Endothelial cell of umbilical vein (primary cell): Measurements from ENCODE around the gene ARMS2. TPM values are rescaled to one million over a fixed set of nuclear protein-coding genes. Genes with fewer than 3 reads are reported as not detected.
A peak's percentile ranks its signal among the peaks of the same experiment; 100 is the strongest.

Experiments used
- BruUV-seq: library from RNA; stranded (reverse); fragments of 400-500 nt; replicated peaks from 2 replicates; lab custom pipeline; 2021; lab: Mats Ljungman, UMichigan
- CTCF ChIA-PET: fragments of 300-600, 350-600 bp; sonication (Branson Sonifier 250); formaldehyde crosslinking; loops from one replicate; lab custom pipeline; 2021; ENCODE audit warnings: antibody characterized with exemption, inconsistent platforms; lab: Charles Lee
- POLR2A ChIA-PET: fragments of 300-600, 350-600 bp; sonication (Branson Sonifier 250); formaldehyde crosslinking; loops from one replicate; lab custom pipeline; 2021; ENCODE audit warnings: antibody characterized with exemption, inconsistent platforms; lab: Charles Lee
- DNase-seq: peaks from one replicate; pipeline ENCODE4 v3.0.0-alpha.2; 2011; ENCODE audit warnings: low read depth, low spot score
- FAIRE-seq: peaks from 2 replicates; lab custom pipeline; 2011; peaks lifted over from hg19 to GRCh38; lab: Jason Lieb, UNC
- H2AFZ ChIP-seq: 2 replicates; pipeline ENCODE4 v1.6.0; 2012; ENCODE audit warnings: low read depth, low read length, control low read depth, inconsistent platforms
- H3K27ac ChIP-seq: 2 replicates; pipeline ENCODE4 v1.5.1; 2011; ENCODE audit warnings: low read depth, mild to moderate bottlenecking, control low read depth, low read length, moderate library complexity; ENCODE audit not compliant: insufficient read depth
- H3K27me3 ChIP-seq, 2 experiments: 2 replicates each; pipeline versions ENCODE4 v1.6.0 to v1.6.1; 2011; ENCODE audit warnings: low read length in 2 of 2, mixed read lengths in 1 of 2; ENCODE audit not compliant: control insufficient read depth in 2 of 2, insufficient read depth in 2 of 2
- H3K36me3 ChIP-seq, 2 experiments: 2 replicates in 1 of 2; 3 replicates in 1 of 2; pipeline ENCODE4 v1.5.1; 2011; ENCODE audit warnings: low read length in 2 of 2, mild to moderate bottlenecking in 1 of 2, moderate library complexity in 1 of 2; ENCODE audit not compliant: control insufficient read depth in 2 of 2, insufficient read depth in 2 of 2; ENCODE audit errors: extremely low read depth in 1 of 2
- H3K4me1 ChIP-seq: 3 replicates; pipeline ENCODE4 v1.5.1; 2011; ENCODE audit warnings: mild to moderate bottlenecking, low read length; ENCODE audit not compliant: control insufficient read depth, insufficient read depth; ENCODE audit errors: extremely low read depth
- H3K4me2 ChIP-seq: 2 replicates; pipeline ENCODE4 v1.6.1; 2011; ENCODE audit warnings: low read length, control low read depth, mixed read lengths; ENCODE audit not compliant: insufficient read depth
- H3K4me3 ChIP-seq, 3 experiments: fragments of 200-600 bp in 1 of 3; sonication (generic), shearing (Covaris generic) in 1 of 3; replicated peaks in 1 of 3; 2 replicates each; pipeline ENCODE4 v1.5.1; 2011 to 2016; ENCODE audit warnings: control low read depth in 3 of 3, low read length in 3 of 3, mild to moderate bottlenecking in 2 of 3, inconsistent platforms in 1 of 3, low read depth in 1 of 3, moderate library complexity in 1 of 3; ENCODE audit not compliant: insufficient read depth in 1 of 3
- H3K79me2 ChIP-seq: 2 replicates; pipeline ENCODE4 v1.6.0; 2012; ENCODE audit warnings: low read length, inconsistent platforms; ENCODE audit not compliant: control insufficient read depth, insufficient read depth
- H3K9ac ChIP-seq: replicated peaks from 2 replicates; pipeline ENCODE3; 2011; ENCODE audit warnings: low read length, control low read depth; ENCODE audit not compliant: insufficient read depth; ENCODE audit errors: extremely low read depth
- H3K9me1 ChIP-seq: replicated peaks from 3 replicates; pipeline ENCODE4 v1.6.0; 2011; ENCODE audit warnings: mild to moderate bottlenecking, low read length; ENCODE audit not compliant: control insufficient read depth, insufficient read depth; ENCODE audit errors: extremely low read depth
- H3K9me3 ChIP-seq: replicated peaks from 2 replicates; pipeline ENCODE4 v1.5.1; 2012; ENCODE audit warnings: low read length, inconsistent platforms; ENCODE audit not compliant: control insufficient read depth, insufficient read depth
- H4K20me1 ChIP-seq: replicated peaks from 2 replicates; pipeline ENCODE3; 2011; ENCODE audit warnings: mild to moderate bottlenecking, low read length; ENCODE audit not compliant: control insufficient read depth, insufficient read depth; ENCODE audit errors: extremely low read depth
- EZH2 ChIP-seq: IDR thresholded peaks from 2 replicates; pipeline ENCODE4 v1.6.1; 2012; ENCODE audit warnings: borderline replicate concordance, low read depth, mild to moderate bottlenecking, moderate library complexity, low read length, inconsistent platforms; ENCODE audit not compliant: severe bottlenecking
- FOS ChIP-seq: IDR thresholded peaks from 2 replicates; pipeline ENCODE4 v1.6.1; 2011; ENCODE audit warnings: mild to moderate bottlenecking, low read length, moderate library complexity, borderline replicate concordance; ENCODE audit not compliant: insufficient read depth
- GATA2 ChIP-seq: IDR thresholded peaks from 2 replicates; pipeline ENCODE4 v1.7.0; 2011; ENCODE audit warnings: low read depth, mild to moderate bottlenecking, moderate library complexity, mixed read lengths, low read length; ENCODE audit not compliant: insufficient read length, insufficient read depth
- JUN ChIP-seq: IDR thresholded peaks from 2 replicates; pipeline ENCODE4 v1.6.1; 2011; ENCODE audit warnings: borderline replicate concordance, low read depth; ENCODE audit not compliant: insufficient read length, insufficient read depth
- MYC ChIP-seq: IDR thresholded peaks from one replicate; pipeline ENCODE4 v1.6.1; 2011; ENCODE audit warnings: mild to moderate bottlenecking, low read depth, low read length
- POLR2A ChIP-seq: IDR thresholded peaks from 2 replicates; pipeline ENCODE4 v1.6.1; 2012; ENCODE audit warnings: low read depth, mild to moderate bottlenecking, control low read depth, low read length
- POLR2AphosphoS5 ChIP-seq: IDR thresholded peaks from 2 replicates; pipeline ENCODE4 v1.6.1; 2012; ENCODE audit warnings: low read depth, mild to moderate bottlenecking, control low read depth, low read length, moderate library complexity; ENCODE audit not compliant: insufficient read depth
- dilution Hi-C: fragments of 300-500 bp; cut with MboI; formaldehyde crosslinking; loops from one replicate; pipeline ENCODE4 v1.15.0; 2019; ENCODE audit warnings: low sequenced_read_pairs; ENCODE audit not compliant: extremely low pct_ligation_motif_present
- intact Hi-C: fragments of 100-400 bp; cut with micrococcal nuclease; formaldehyde crosslinking; loops from one replicate; pipeline ENCODE4 v1.10.0; 2022
- polyA plus RNA-seq, 4 experiments: library from polyadenylated mRNA; depleted of rRNA in 3 of 4; stranded (reverse) in 3 of 4; unstranded in 1 of 4; fragments of >200 nt; gene quantifications; 2 replicates each; pipeline versions ENCODE4 v1.2.1 to v1.2.3, GENCODE V29; 2011 to 2012; ENCODE audit warnings: missing spikeins in 1 of 4
- total RNA-seq: library from RNA; stranded (reverse); gene quantifications from 2 replicates; pipeline ENCODE4 v1.2.3, GENCODE V29; 2021
- TF ChIP-seq, protein P1 (sequence below), 2 donors: IDR thresholded peaks; 1 replicate in 1 of 2; 2 replicates in 1 of 2; pipeline ENCODE4 v1.5.1; 2011; ENCODE audit warnings: low read length in 2 of 2, mild to moderate bottlenecking in 2 of 2, moderate library complexity in 2 of 2, control low read depth in 1 of 2, inconsistent platforms in 1 of 2, low read depth in 1 of 2; ENCODE audit not compliant: insufficient read depth in 1 of 2; ENCODE audit errors: extremely low read depth in 1 of 2
- TF ChIP-seq, protein P2 (sequence below): IDR thresholded peaks from 2 replicates; pipeline ENCODE4 v1.6.1; 2011; ENCODE audit not compliant: insufficient read depth, insufficient read length

The ARMS2 gene
- total and polyA plus RNA-seq, 2 donors (not counting 3 experiments of a cell fraction or from before 2014, with no cell fraction given), result not detected

DNA sequence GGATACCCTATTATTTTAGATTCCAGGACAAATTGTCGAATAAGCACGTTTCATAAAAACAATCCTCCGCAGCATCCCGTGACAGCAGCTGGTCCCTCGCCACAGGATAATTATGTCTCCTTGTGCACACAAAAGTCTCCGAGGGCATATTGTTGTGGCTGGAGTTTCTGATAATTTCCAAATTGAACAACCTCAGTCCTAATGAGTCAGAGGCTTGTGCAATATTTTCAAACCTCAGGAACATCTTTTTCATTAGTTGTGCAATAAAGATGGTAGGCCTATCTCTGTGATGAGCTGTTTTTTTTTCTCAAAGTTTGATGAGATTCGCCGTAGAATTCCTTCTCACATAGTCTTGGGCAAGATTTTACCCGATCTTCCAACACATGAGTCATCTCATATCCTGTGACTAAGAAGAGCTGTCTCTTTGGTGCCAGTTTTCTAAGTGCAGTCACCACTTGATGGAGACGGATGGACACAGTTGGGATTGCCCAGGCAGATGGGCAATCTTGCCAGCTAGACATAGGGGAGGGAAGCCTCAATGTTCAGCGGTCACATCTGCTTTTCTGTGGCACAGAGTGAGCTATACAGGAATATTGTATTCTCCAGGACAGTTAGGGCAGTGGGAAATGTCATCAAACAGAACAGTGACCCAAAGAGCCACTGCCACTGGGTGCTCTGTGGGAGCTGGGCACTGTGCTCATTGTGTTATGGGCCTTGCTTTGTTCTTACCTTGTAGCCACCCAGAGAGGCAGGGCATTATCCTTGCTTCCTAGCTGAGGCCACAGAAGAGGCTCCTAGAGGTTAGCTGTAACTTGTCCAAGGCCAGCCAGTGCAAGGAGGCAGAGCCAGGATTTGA, 14.7 kb downstream of the ARMS2 start:
- H3K9ac ChIP-seq, result no peak overlapping the region
- peaks cover 27% of the 10 kb centered on the region for H3K4me1 ChIP-seq
- BruUV-seq, result no TSS peak
- ChIA-PET POLR2A (interaction anchor here (0.8 kb wide), 1 partner anchor 685 kb away, joined by 3 read pairs; the partner anchor contains the start of gene BUB3), CTCF (interaction anchor here (1.0 to 1.7 kb wide), 8 partner anchors 9 to 189 kb away, joined by 3 to 19 read pairs (median 4); no protein-coding TSS in a partner anchor)
- H3K27ac ChIP-seq, result peak overlapping the region; percentile 32
- H2AFZ ChIP-seq, result no peak overlapping the region
- H3K36me3 ChIP-seq, result no peaks in the 10 kb centered on the region
- intact Hi-C loops, result loop anchor here (10.0 kb wide), 1 partner anchor 1946 kb away; the partner anchor contains the start of gene OAT
- H3K79me2 ChIP-seq, result peaks cover 12% of the 10 kb centered on the region
- dilution Hi-C loops, result no loop called here
- peak; percentile 91 for TF ChIP-seq JUN
- TF ChIP-seq, protein P1, sequence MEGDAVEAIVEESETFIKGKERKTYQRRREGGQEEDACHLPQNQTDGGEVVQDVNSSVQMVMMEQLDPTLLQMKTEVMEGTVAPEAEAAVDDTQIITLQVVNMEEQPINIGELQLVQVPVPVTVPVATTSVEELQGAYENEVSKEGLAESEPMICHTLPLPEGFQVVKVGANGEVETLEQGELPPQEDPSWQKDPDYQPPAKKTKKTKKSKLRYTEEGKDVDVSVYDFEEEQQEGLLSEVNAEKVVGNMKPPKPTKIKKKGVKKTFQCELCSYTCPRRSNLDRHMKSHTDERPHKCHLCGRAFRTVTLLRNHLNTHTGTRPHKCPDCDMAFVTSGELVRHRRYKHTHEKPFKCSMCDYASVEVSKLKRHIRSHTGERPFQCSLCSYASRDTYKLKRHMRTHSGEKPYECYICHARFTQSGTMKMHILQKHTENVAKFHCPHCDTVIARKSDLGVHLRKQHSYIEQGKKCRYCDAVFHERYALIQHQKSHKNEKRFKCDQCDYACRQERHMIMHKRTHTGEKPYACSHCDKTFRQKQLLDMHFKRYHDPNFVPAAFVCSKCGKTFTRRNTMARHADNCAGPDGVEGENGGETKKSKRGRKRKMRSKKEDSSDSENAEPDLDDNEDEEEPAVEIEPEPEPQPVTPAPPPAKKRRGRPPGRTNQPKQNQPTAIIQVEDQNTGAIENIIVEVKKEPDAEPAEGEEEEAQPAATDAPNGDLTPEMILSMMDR (IDR thresholded peaks at IDR 0.05; ENCODE audit: extremely low read depth in 1 of 2, insufficient read depth in 1 of 2, low read depth in 1 of 2, low read length in 2 of 2), result no peak
- TF ChIP-seq GATA2, result peak; percentile 51
- no peak for TF ChIP-seq EZH2
- peak; percentile 91 for TF ChIP-seq FOS
- TF ChIP-seq, protein P2, sequence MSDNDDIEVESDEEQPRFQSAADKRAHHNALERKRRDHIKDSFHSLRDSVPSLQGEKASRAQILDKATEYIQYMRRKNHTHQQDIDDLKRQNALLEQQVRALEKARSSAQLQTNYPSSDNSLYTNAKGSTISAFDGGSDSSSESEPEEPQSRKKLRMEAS, result no peak
- no peak for TF ChIP-seq POLR2A
- no peak for TF ChIP-seq MYC
- no peak for TF ChIP-seq POLR2AphosphoS5
- peak overlapping the region; percentile 26 for H3K4me2 ChIP-seq
- H4K20me1 ChIP-seq, result no peaks in the 10 kb centered on the region
- FAIRE-seq (peak; percentile 91), DNase-seq (peak; percentile 64)
- H3K9me3 ChIP-seq, result no peaks in the 10 kb centered on the region
- no peaks in the 10 kb centered on the region for H3K9me1 ChIP-seq
- H3K4me3 ChIP-seq, result no peak overlapping the region
- H3K27me3 ChIP-seq, result no peaks in the 10 kb centered on the region
